HG03439 (cell line): ENCODE results near the gene KCTD11.
"Not testable (repeated sequence)": the region's sequence is repeated elsewhere in the genome, so short reads cannot be mapped to it uniquely, and the experiment has no call there.

Source experiments
- ATAC-seq: cut with Tn5 transposase; IDR thresholded peaks from one replicate; pipeline ENCODE4 v1.9.1; 2021; ENCODE audit warnings: mild to moderate bottlenecking, moderate library complexity; ENCODE audit not compliant: unreplicated experiment

KCTD11 gene

DNA sequence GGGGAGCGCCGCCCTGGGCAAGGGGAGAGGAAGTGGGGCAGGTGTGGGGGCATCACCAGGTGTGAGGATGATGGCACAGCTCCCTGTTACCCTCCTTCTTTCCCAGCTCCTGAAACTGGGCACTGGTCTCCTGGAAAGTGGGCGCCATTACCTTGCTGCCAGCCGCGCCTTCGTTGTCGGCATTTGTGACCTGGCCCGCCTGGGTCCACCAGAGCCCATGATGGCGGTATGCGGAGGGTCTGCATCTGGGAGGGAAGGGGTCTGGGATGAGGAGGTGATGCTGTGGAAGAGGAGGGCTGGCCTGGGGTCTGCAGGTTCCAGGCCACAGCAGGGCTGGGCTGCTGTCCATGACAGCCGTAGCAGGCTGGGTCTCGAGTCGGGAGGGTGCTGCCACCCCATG is 10.1 kb upstream of the KCTD11 start:
- ATAC-seq: no peak

DNA sequence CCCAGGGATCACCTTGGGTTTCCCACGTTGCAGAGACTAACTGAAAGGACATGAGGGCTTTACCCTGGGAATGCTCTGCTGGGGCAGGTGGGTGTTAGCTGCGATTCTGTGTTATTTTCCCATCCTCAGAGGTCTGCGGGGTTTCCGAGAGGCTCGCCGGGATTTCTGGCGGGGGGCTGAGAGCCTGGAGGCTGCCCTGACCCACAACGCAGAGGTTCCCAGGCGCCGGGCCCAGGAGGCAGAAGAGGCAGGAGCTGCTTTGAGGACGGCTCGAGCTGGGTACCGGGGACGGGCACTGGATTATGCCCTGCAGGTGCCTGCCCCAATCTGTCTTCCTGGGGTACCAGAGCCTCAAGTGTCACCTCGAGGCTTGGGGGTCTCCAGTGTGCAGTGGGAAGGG is 8.7 kb upstream of the KCTD11 start:
- ATAC-seq: no peak

DNA sequence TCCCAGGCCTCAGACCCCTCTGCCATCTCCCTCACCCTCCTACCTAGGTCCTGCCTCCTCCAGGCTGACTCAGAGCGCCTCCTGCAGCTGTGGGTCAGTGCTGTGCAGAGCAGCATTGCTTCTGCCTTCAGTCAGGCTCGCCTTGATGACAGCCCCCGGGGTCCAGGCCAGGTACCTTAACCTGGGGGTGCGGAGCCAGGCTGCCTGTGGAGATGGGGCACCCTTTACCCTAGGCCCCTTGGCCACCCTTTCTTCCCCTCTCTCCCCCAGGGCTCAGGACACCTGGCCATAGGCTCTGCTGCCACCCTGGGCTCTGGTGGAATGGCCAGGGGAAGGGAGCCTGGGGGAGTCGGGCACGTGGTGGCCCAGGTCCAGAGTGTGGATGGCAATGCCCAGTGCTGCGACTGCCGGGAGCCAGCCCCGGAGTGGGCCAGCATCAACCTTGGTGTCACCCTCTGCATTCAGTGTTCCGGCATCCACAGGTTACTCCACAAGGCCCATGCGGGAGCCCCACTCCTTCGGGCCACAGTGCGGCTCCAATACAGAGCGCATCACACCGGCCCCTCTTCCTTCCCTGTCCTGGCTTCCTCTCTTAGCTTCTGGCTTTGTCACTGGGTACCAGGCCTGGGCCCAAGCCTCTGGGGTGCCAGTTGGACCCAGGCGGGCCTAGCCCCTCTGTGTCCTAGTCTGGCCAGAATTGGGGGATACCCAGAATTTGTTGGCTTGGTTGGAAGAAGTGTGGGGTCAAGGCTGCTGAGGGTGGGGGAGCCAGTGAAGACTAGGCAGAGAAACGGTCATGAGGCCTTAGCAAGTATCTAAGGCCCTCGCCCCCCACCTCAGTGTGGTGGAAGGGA is 5.0 kb upstream of the KCTD11 start:
- no peak for ATAC-seq

DNA sequence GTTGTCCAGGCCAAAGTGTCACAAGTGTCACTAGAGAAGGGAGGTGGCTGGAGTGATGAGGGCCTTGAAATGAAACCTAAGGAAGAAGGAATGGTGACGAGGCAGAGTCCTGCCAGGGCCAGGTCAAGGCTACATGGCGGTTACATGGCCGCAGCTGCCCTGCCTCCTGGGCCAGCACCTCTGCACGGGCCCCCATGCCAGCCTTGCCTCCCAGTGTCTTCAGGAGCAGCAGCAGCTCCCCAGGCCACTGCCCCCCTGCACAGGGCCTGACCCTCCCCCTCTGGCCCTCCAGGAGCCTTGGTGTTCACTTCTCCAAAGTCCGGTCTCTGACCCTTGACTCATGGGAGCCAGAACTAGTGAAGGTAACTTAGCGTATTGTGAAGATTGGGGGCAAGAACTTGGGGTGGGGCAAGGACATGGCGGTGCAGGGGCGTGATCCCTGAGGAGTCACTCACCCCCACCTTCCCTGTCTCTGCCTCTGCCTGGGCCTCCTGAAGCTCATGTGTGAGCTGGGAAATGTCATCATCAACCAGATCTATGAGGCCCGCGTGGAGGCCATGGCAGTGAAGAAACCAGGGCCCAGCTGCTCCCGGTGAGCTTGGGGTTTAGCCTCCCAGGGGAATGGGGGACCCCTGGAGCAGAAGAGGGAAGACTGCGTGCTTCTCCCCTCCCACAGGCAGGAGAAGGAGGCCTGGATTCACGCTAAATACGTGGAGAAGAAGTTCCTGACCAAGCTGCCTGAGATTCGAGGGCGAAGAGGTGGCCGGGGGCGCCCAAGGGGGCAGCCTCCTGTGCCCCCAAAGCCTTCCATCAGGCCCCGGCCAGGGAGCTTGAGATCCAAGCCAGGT is 4.1 kb upstream of the KCTD11 start:
- no peak for ATAC-seq

GRCh38 chr17:7348478-7349242 is 3.3 kb upstream of the KCTD11 start:
- ATAC-seq: no peak

DNA sequence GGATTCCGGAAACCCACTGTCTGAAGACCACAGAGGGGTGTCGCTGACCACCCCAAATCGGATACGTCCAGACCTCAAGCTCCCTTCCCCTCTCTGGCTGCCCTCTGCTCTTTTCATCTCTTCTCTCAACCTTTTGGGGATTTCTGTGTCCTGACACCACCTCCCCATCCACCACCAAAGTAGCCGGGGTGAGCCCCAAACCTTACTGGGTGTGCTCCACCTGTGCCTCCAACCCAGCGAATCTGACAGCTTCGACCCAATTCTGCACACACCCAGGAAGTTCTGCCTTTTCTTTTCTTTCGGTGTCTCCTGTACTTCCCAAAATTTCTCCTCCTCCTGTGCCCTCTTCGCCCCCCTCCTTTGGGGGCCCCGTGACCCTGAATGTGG is 534 bp downstream of the KCTD11 start:
- ATAC-seq: no peak

DNA sequence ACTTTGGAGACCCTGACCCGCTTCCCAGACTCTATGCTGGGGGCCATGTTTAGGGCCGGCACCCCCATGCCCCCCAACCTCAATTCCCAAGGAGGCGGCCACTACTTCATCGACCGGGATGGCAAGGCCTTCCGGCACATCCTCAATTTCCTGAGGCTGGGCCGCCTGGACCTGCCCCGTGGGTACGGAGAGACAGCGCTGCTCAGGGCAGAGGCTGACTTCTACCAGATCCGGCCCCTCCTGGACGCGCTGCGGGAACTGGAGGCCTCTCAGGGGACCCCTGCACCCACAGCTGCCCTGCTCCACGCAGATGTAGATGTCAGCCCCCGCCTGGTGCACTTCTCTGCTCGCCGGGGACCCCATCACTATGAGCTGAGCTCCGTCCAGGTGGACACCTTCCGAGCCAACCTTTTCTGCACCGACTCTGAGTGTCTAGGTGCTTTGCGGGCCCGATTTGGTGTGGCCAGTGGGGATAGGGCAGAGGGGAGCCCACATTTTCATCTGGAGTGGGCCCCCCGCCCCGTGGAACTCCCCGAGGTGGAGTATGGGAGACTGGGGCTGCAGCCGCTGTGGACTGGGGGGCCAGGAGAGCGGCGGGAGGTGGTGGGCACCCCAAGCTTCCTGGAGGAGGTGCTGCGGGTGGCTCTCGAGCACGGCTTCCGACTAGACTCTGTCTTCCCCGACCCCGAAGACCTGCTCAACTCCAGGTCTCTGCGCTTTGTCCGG is 1.1 kb downstream of the KCTD11 start:
- ATAC-seq: no peak

GRCh38 chr17:7354262-7354843 is 2.4 kb downstream of the KCTD11 start:
- no peak for ATAC-seq

- no peak for ATAC-seq
These were observed 3.1 kb downstream of the KCTD11 start, which contains the start of gene TMEM95 for GRCh38 chr17:7355053-7355452. TMEM95 (plus strand) TSS chr17:7355156; CDS start chr17:7355205, 49 bp downstream.

GRCh38 chr17:7355573-7355972 is 3.6 kb downstream of the KCTD11 start:
- ATAC-seq: no peak

DNA sequence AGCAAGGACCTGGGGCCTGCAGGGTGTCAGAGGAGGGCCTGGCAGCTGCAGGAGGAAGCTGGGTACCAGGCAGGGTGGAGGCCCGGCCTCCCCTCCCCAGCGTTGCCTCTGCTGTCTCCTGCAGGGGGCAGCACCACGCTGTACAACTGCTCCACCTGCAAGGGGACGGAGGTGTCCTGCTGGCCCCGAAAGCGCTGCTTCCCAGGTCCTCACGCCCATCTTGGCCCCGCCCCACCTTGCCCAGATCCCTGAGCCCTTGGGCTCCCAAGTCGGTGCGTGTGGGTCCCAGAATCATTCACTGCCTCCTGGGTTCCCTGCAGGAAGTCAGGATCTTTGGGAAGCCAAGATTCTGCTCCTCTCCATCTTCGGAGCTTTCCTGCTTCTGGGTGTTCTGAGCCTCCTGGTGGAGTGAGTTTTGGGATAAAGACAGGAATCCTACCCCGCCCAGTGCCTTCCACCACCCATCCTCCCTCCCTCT is 4.1 kb downstream of the KCTD11 start:
- ATAC-seq: no peak

DNA sequence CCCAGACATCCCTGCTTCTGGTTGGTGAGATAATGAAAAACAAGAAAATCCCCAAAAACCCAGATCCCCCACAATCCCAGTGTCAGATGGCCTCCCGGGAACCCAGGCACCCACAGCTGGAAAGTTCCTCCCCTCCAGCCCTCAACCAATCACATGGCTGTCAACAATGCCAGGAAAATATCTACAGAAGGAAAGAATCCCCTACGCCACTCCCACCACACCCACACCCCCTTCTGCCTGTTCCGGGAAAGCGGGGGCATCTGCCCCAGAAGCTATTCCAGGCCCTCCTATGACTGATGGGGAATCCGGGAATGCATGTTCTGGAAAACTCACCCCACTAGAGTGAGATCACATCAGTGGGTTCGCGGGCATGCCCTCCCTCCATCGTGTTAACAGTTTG is 4.8 kb downstream of the KCTD11 start:
- no peak for ATAC-seq

DNA sequence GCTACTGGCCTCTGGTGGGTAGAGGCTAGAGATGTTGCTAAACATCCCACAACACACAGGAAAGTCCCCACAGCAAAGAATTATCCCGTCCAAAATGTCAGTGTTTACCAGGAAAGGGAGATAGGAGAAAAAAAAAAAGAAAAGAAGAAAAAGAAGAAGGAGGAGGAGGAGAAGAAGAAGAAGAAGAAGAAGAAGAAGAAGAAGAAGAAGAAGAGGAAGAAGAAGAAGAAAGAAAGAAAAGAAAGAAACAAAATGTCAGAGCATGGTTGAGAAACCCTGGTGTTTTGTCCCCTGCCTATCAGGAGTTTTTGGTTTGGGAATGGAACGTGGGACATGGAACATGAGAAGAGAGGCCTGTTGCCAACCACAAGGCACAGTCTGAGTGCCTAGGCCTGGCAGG is 5.4 kb downstream of the KCTD11 start:
- no peak for ATAC-seq

GRCh38 chr17:7361906-7362305 is 9.9 kb downstream of the KCTD11 start:
- no peak for ATAC-seq

DNA sequence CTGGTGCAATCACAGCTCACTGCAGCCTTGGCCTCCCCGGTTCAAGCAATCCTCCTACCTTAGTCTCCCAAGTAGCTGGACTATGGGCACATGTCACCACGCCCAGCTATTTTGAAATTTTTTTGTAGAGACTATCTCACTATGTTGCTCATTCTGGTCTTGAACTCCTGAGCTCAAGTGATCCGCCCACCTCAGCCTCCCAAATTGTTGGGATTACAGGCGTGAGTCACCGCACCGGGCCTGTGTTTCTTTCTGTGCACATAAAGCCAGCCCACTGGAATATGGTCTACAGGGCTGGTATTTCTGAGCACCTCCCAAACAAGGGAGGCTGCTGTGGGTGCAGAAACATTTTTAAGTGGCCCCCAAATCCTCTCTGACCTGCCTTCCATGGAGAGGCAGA is 11.3 kb downstream of the KCTD11 start:
- no peak for ATAC-seq

- ATAC-seq: not testable (repeated sequence)
These were observed 14.0 kb downstream of the KCTD11 start for GRCh38 chr17:7365963-7366362.

DNA sequence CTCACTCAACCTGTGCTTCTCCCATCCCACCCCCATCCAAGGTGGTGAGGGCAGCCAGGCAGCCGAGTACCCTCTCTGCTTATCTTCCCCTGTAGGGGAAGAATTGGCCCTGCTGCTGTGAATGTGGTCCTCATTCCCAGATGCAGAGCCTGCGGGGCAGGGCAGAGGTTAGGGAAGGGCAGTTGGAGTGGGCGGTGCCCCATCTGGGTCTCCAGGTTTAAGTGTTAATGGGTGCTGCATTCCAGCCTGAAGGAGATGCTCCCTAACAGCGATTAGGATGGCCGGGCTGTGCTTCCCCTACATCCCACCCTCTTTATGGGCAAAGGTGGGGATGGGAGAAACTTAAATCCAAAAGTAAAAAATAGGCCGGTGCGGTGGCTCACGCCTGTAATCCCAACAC is 15.1 kb downstream of the KCTD11 start:
- ATAC-seq: no peak

GRCh38 chr17:7367918-7368598 is 16.1 kb downstream of the KCTD11 start:
- ATAC-seq: no peak

- not testable (repeated sequence) for ATAC-seq
These were observed 16.6 kb downstream of the KCTD11 start for GRCh38 chr17:7368599-7368994.
